ENCODE results near the gene ICAM5. TPM values are rescaled to one million over a fixed set of nuclear protein-coding genes. Genes with fewer than 3 reads are reported as not detected.

ICAM5 gene
- total RNA-seq, 6 experiments from 2014 or later = 0.06 to 0.27 (median 0.24) TPM; not detected in 3

DNA sequence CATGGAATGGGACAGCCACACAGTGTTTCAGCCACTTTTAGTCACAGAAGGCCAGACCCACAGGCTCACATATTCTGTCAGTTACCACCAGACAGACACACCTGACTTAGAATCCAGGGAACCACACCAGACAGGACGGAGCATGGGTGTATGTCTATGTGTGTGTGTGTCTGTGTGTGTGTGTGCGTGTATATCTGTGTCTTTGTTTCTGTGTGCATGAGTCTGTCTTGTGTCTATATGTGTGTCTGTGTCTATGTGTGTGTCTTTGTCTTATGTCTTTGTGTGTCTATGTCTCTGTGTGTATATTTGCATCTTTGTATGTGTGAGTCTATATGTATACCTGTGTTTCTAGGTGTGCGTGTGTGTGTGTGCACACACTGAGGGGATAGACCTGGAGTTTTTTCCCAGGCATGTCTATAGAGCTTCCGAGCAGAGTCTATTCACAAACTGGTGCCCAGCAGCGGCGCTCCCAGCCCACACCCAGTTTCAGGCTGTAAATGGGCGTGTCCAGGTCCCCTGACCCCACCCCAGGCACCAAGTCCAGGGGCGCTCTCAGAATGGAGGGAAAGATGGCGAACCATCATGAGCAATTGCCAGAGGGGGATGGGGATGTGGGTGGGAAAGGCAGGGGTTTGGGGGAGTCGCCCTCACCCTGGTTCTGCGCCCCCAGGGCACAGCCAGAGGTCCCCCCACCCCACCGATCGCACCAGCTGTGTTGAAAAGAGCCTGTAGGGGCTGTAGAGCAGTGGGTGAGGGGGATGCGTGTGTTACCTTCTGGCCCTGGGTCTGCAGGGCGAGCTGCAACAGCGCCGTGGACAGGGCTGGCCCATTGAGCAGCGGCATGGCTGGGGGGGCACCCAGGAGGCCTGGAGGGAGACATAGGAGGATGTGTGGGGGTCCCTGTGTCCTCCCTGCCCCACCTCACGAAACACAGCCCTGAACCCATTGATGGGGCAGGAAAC is 32.4 kb downstream of the ICAM5 start:
- Histone ChIP-seq H3K27me3 (no peaks in the 10 kb centered on the region), H3K27ac (no peak overlapping the region), H3K9me3 (no peaks in the 10 kb centered on the region), H3K4me3 (no peak overlapping the region), H3K4me1 (peaks cover 0 to 6% (median 0%) of the 10 kb centered on the region in 4 donors), H3K36me3 (peaks cover 0 to 87% (median 19%) of the 10 kb centered on the region in 4 donors)
- DNase-seq (no peak), ATAC-seq (no peak)
- no peak for TF ChIP-seq POLR2A (IDR thresholded peaks at IDR 0.05)
- TF ChIP-seq, protein P1, sequence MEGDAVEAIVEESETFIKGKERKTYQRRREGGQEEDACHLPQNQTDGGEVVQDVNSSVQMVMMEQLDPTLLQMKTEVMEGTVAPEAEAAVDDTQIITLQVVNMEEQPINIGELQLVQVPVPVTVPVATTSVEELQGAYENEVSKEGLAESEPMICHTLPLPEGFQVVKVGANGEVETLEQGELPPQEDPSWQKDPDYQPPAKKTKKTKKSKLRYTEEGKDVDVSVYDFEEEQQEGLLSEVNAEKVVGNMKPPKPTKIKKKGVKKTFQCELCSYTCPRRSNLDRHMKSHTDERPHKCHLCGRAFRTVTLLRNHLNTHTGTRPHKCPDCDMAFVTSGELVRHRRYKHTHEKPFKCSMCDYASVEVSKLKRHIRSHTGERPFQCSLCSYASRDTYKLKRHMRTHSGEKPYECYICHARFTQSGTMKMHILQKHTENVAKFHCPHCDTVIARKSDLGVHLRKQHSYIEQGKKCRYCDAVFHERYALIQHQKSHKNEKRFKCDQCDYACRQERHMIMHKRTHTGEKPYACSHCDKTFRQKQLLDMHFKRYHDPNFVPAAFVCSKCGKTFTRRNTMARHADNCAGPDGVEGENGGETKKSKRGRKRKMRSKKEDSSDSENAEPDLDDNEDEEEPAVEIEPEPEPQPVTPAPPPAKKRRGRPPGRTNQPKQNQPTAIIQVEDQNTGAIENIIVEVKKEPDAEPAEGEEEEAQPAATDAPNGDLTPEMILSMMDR (IDR thresholded peaks at IDR 0.05) = no peak
- WGBS (ENCODE audit: insufficient coverage, low coverage, low lambda C conversion rate, missing lambda C conversion rate) = 90% methylated on average over 8 of the region's 19 CpGs
- intact Hi-C loops (cut with DNase I) = no loop called here

DNA sequence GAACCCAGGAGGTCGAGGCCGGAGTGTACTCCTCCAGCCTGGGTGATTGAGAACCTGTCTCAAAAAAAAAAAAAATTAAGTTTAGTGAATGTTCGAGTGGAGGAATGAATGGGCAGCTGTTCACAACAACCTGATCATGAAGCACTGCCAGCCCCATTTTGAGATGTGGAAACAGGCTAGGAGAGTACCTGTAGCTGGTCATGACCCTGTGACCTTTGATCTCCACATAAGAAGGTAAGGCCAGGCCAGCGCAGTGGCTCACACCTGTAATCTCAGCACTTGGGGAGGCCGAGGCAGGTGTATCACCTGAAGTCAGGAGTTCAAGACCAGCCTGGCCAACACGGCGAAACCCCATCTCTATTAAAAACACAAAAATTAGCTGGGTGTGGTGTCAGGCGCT is 36.0 kb downstream of the ICAM5 start:
- DNase-seq (no peak), ATAC-seq (peak; percentile 40 to 70 (median 60))
- intact Hi-C loops (cut with DNase I) = no loop called here
- TF ChIP-seq, protein P1 (IDR thresholded peaks at IDR 0.05) = no peak
- TF ChIP-seq POLR2A (IDR thresholded peaks at IDR 0.05) = no peak
- H3K4me1 ChIP-seq = peaks cover 0 to 6% (median 2%) of the 10 kb centered on the region in 4 donors
- H3K9me3 ChIP-seq = no peaks in the 10 kb centered on the region
- peaks cover 0 to 85% (median 30%) of the 10 kb centered on the region in 4 donors for H3K36me3 ChIP-seq
- no peak overlapping the region for H3K27ac ChIP-seq
- H3K4me3 ChIP-seq = no peak overlapping the region
- WGBS (ENCODE audit: insufficient coverage, low coverage, low lambda C conversion rate, missing lambda C conversion rate) = 80% methylated on average over 4 of the region's 8 CpGs
- H3K27me3 ChIP-seq = no peaks in the 10 kb centered on the region

DNA sequence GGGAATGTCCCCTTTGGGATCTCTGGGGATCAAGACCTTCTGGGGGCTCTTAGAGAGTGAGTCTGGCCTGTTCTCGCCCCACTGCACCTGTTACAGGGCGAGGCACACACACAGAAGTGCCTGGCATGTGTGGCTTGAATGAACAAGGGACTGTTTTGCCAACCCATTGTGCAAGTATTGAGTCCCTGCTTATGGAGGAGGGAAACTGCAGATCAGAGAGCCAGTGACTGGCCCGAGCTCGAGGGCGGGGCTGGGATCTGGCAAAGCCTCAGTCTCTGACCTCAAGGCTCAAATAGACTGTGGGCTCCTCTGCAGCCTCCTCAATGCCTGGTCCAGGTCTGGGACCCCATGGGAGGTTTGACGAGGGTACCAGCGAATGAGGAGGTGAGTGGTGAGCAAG is 38.0 kb downstream of the ICAM5 start:
- ATAC-seq = peak; percentile 21 to 87 (median 40)
- TF ChIP-seq POLR2A (IDR thresholded peaks at IDR 0.05) = no peak
- TF ChIP-seq, protein P1 (IDR thresholded peaks at IDR 0.05) = no peak
- H3K4me3 ChIP-seq = no peak overlapping the region
- peak in 1 of 3 donors; percentile 75 for DNase-seq
- intact Hi-C loops (cut with DNase I) = no loop called here
- no peaks in the 10 kb centered on the region for H3K9me3 ChIP-seq
- H3K27me3 ChIP-seq = no peaks in the 10 kb centered on the region
- peaks cover 0 to 14% (median 6%) of the 10 kb centered on the region in 4 donors for H3K4me1 ChIP-seq
- WGBS (ENCODE audit: insufficient coverage, low coverage, low lambda C conversion rate, missing lambda C conversion rate) = no CpG with 5 or more reads among the region's 7 CpGs
- peaks cover 0 to 66% (median 30%) of the 10 kb centered on the region in 4 donors for H3K36me3 ChIP-seq
- no peak overlapping the region for H3K27ac ChIP-seq

DNA sequence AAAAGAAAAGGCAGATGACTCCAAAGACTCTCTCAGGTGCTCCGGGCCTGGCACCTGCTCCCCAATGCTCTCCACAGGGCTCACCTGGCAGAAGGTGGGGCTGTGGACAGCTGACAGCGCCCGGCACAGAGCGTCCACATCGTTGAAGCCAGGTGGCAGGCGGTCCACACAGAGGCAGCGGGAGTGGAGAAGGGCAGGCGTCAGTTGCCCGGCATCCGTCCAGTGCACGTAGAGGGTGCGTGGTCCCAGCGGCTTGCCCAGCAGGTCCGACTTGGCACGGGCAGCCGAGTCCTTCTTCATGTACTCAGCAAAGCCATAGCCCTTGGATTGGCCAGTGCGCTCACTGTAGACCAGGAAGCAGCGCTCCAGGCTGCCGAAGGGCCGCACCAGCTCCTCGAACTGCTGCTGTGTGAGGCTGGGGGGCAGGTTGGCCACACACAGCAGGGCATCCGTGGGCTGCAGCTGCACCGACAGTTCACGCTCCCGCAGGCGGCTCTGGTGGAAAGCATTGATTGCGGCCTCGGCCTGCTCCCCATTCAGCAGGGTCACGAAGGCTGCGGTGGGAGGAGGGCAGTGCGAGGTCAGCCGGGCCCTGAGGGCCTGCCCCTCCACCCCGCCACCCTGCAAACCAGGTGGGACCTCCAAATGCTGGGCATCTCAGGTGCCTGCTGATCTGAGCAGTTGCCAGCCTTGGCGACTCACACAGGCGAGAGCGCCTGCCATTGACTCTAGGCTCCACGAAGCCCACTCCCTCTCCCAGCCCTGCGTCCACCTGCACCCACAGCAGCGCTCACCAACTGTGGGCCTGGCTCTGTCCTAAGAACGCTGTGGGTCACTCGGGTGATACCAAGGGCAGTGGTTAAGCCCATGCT is 39.0 kb downstream of the ICAM5 start:
- WGBS (ENCODE audit: insufficient coverage, low coverage, low lambda C conversion rate, missing lambda C conversion rate) = no CpG with 5 or more reads among the region's 41 CpGs
- Histone ChIP-seq H3K27me3 (no peaks in the 10 kb centered on the region), H3K36me3 (peaks cover 0 to 57% (median 30%) of the 10 kb centered on the region in 4 donors), H3K4me3 (no peak overlapping the region), H3K9me3 (no peaks in the 10 kb centered on the region), H3K4me1 (peaks cover 0 to 14% (median 6%) of the 10 kb centered on the region in 4 donors), H3K27ac (no peak overlapping the region)
- TF ChIP-seq POLR2A (IDR thresholded peaks at IDR 0.05) = no peak
- TF ChIP-seq, protein P1 (IDR thresholded peaks at IDR 0.05) = no peak
- no peak for ATAC-seq
- DNase-seq = peak in 1 of 3 donors; percentile 51
- intact Hi-C loops (cut with DNase I) = no loop called here
